GM13976 (cell line): ENCODE results near the gene OSBPL6.

Source experiments
- DNase-seq: peaks from one replicate; pipeline ENCODE4 v3.0.0; 2012; ENCODE audit warnings: low spot score
- CTCF ChIP-seq: IDR thresholded peaks from 2 replicates; pipeline ENCODE4 v1.5.1; 2012; ENCODE audit warnings: borderline replicate concordance, mild to moderate bottlenecking; ENCODE audit not compliant: insufficient read depth; ENCODE audit errors: extremely low read depth, missing control alignments, control extremely low read depth
- in situ Hi-C: fragments of 300-500 bp; cut with MboI; formaldehyde crosslinking; loops from one replicate; pipeline ENCODE4 v1.12.0; 2022; ENCODE audit warnings: low sequenced_read_pairs, mixed read lengths, inconsistent platforms; ENCODE audit not compliant: unreplicated experiment

Gene OSBPL6

GRCh38 chr2:178263159-178263860 is 69.0 kb downstream of the OSBPL6 start:
- TF ChIP-seq CTCF = no peak
- in situ Hi-C loops = no loop called here
- DNase-seq = no peak

GRCh38 chr2:178264211-178264610 is 69.9 kb downstream of the OSBPL6 start:
- in situ Hi-C loops = no loop called here
- DNase-seq = no peak
- no peak for TF ChIP-seq CTCF

- DNase-seq = no peak
- TF ChIP-seq CTCF = no peak
- in situ Hi-C loops = no loop called here
These were observed 71.5 kb downstream of the OSBPL6 start for GRCh38 chr2:178265851-178266250.

GRCh38 chr2:178266445-178266844 is 72.1 kb downstream of the OSBPL6 start:
- in situ Hi-C loops = no loop called here
- DNase-seq = no peak
- TF ChIP-seq CTCF = no peak

- in situ Hi-C loops = no loop called here
- no peak for TF ChIP-seq CTCF
- DNase-seq = no peak
These were observed 73.3 kb downstream of the OSBPL6 start for GRCh38 chr2:178267660-178268059.

- in situ Hi-C loops = no loop called here
- no peak for DNase-seq
- no peak for TF ChIP-seq CTCF
These were observed 74.1 kb downstream of the OSBPL6 start for GRCh38 chr2:178268435-178268834.
